ENCODE measurements around the gene AQP6.

The AQP6 gene

DNA sequence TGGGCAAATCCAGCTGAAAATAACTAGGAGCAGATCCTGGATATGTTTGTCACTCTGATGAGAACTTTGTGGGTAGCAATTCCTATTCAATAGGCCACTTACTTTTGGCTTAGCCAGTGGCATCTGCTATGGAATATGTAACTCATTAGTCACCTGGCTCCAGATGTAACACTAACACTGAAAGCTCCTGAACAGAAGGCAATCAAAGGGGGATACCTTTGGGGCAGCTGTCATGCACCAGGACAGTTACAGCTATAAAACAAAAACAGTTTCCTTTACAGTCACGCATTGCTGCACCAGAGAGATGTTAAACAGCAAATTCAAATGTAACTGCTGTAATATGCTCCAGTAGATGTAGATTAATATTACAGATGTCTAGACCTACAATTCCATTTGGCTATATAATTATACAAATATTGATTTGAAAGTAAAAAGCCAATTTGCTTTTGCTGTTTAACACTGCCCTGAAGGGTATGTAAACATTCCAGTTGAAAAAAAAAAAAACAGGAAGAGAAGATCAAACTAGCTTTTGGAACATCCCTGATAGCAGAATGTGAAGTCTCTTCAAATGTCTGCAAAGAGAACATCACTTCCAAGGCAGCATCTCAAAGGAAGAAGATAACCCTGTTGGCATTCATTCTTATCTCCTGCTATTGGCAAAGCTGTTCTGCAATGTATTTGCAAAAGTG, 34.2 kb downstream of the AQP6 start:
- no peak for DNase-seq

DNA sequence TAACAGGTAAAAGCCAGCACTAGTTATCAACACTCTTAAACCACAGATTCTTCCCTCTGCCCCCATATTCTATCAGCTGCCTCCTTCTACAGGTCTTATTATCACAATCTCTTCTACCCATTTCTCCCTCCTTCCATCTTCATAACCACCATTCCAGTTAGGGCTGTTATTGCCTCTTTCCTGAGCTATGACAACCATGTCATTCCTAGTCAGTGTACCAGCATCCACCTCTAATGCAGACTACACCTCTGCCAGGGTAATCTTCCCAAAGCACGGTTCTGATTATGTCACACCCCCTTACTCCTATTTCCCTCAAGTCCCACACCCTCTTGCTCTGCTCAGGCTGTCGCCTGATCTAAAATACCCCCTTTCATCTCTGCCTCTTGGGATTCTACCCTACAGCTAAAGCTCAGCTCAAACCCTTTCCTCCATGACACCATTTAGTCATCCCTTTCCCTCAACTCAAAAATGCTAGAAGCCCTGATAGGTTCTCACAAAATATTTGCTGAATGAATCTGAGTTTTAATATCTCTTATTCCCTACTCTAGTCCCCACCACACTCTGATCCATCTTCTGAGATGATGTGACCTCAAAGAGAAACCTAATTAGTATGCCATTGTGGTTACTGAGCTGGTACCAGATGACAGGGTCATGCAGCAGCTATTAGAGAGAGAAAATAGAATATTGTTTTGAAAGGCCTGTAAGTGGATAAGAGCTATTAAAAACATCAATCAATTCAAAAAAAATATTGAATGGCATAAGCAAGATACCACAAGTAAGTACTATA, 40.8 kb downstream of the AQP6 start:
- DNase-seq = no peak

GRCh38 chr12:50014342-50014741, 41.6 kb downstream of the AQP6 start:
- no peak for DNase-seq

DNA sequence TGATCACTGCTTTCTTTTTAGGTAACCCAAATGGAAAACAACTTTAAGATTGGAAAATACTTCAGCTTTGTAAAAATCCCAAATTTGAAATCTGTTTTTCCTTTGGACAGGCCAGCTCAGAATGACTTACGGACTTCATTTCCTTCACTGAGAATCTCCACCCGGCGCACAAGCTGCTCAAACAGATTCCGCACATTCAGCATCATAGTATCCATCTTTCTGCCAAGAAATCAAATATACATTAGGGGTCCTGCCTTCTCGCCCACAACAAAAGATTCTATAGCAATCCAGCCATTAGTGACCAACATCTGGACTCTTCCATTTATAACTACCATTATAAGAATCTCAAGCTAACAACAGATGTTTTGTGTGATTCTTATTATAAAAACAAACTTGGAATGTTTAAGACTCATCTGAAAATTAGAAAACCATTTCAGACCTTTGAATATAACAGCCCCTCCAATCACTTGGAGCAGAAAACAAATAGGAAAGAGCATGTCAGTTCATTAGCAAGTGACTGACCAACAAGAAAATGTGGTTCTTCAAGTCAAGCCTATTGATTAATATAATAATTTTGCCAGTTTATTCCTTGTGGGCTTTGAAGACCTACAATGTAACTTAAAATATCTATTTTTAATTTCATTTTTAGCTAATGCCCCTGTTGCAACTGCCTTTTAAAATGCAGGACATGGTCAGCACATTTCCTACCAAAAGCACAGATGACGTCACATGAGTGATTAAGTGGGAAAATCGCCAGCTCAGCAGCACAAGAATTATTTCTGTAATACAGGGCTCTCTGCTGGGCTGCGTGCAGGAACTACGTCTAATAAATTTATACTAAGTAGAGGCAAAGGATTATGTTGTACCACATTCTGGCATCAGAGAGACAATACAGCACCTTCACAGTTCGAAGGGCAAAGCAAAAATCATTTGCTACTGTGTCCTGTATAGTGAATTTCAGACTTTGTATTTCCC, 44.0 kb downstream of the AQP6 start:
- DNase-seq = no peak

GRCh38 chr12:50017641-50018040, 44.9 kb downstream of the AQP6 start:
- no peak for DNase-seq

DNA sequence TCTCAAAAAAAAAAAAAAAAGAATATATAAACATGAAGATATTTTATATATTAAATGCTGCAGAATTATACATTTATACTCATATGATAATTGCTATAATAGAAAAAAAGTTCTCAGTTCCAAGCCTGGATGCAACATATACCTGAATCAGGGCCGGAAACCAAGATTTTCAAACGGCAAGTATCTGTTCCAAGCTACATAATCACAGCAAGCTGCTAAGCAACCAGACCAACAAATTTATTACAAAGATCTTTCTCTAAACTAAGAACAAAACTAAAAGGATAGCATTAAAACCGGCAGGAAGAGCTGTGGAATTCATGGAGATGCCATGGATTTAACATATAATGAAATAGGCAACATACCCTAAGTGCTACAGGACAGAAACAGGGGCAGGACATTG, 45.4 kb downstream of the AQP6 start:
- no peak for DNase-seq

GRCh38 chr12:50018968-50019367, 46.2 kb downstream of the AQP6 start:
- no peak for DNase-seq

- DNase-seq = no peak
Observed at GRCh38 chr12:50019524-50019923, 46.8 kb downstream of the AQP6 start.

DNA sequence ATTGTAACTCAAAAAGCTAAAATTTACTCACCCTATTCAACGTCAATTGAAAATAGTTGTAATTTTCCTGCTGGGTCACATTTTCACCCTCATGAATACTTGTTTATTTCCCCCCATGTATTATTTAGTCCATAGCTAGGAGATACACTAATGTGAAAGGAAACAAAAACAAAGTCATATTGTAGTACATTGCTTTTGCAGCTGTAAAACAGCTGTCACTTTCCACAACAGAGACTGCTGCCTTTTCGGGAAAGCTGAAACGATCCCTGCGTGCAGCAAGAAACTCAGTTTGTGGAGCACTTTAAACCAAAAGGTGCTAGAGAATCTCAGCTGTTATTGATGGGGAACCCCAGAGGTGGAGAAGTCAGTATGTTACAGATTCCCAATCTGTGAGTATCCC, 48.3 kb downstream of the AQP6 start:
- no peak for DNase-seq

GRCh38 chr12:50022903-50023302, 50.2 kb downstream of the AQP6 start:
- DNase-seq = no peak

GRCh38 chr12:50024227-50024626, 51.5 kb downstream of the AQP6 start:
- DNase-seq = no peak

- DNase-seq = no peak
Observed at GRCh38 chr12:50024805-50025186, 52.0 kb downstream of the AQP6 start.

GRCh38 chr12:50025187-50026059, 52.7 kb downstream of the AQP6 start, which contains the start of gene RACGAP1:
RACGAP1 (minus strand) TSS chr12:50025494; CDS start chr12:50016715, 8,779 bp downstream.
- peak; percentile 99 for DNase-seq

DNA sequence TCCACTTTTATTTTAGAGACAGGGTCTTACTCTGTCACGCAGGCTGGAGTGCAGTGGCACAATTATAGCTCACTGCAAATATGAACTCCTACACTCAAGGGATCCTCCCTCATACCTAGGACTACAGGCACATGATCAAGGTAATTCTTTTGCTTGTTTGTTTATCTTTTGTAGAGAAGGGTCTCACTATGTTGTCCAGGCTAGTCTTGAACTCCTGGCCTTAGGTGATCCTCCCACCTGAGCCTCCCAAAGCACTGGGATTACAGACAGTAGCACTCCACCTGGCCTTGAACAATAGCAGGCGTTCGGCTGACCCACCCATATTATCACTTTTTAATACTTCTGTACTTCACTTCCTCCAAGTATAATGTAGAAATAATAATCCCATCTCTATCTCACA, 53.9 kb downstream of the AQP6 start:
- DNase-seq = no peak
